SK-N-SH (cell line): ENCODE data around the gene ARMC8. TPM values are rescaled to one million over a fixed set of nuclear protein-coding genes. Genes with fewer than 3 reads are reported as not detected.
A peak's percentile ranks its signal among the peaks of the same experiment; 100 is the strongest.

ENCODE experiments used
- CTCF ChIA-PET: fragments of 300-600, 350-600 bp; formaldehyde crosslinking; extraction: SDS; loops from one replicate; lab custom pipeline; 2021; lab: Yijun Ruan, JAX
- POLR2A ChIA-PET: fragments of 350-600 bp; sonication (Branson Sonifier 250); formaldehyde crosslinking; extraction: SDS; loops from one replicate; lab custom pipeline; 2020; ENCODE audit warnings: antibody characterized with exemption, inconsistent platforms; lab: Yijun Ruan, JAX
- DNase-seq: peaks from one replicate; pipeline ENCODE4 v3.0.0; 2012
- H2AFZ ChIP-seq: fragments of 200-600 bp; sonication (generic); 2 replicates; pipeline ENCODE4 v1.8.1; 2016; ENCODE audit warnings: antibody characterized with exemption, mild to moderate bottlenecking, low read depth
- H3F3A ChIP-seq: fragments of 200-600 bp; sonication (generic); replicated peaks from 2 replicates; pipeline ENCODE3; 2016; ENCODE audit warnings: antibody characterized with exemption, mild to moderate bottlenecking; ENCODE audit not compliant: insufficient read depth
- H3K27ac ChIP-seq, 2 experiments: fragments of 200-500 bp in 1 of 2; fragments of 200-600 bp in 1 of 2; sonication (Bioruptor generic) in 1 of 2; sonication (generic), shearing (Covaris generic) in 1 of 2; 2 replicates each; pipeline versions ENCODE4 v1.5.1 to v1.6.1; 2014 to 2016; ENCODE audit warnings: low read depth in 2 of 2, inconsistent platforms in 1 of 2, low read length in 1 of 2, mild to moderate bottlenecking in 1 of 2, mixed read lengths in 1 of 2
- H3K27me3 ChIP-seq: fragments of 200-600 bp; sonication (generic), shearing (Covaris generic); 2 replicates; pipeline ENCODE4 v1.6.1; 2016; ENCODE audit warnings: mixed run types; ENCODE audit not compliant: insufficient read depth
- H3K36me3 ChIP-seq, 2 experiments: fragments of 200-500 bp in 1 of 2; fragments of 200-600 bp in 1 of 2; sonication (Bioruptor generic) in 1 of 2; sonication (generic) in 1 of 2; replicated peaks in 1 of 2; 2 replicates each; pipeline versions ENCODE3 to v1.5.1; 2014 to 2016; ENCODE audit warnings: low read length in 1 of 2, mild to moderate bottlenecking in 1 of 2; ENCODE audit not compliant: insufficient read depth in 2 of 2, control insufficient read depth in 1 of 2
- H3K4me1 ChIP-seq, 2 experiments: fragments of 200-500 bp in 1 of 2; fragments of 200-600 bp in 1 of 2; sonication (Bioruptor generic) in 1 of 2; sonication (generic), shearing (Covaris generic) in 1 of 2; 2 replicates each; pipeline versions ENCODE4 v1.5.1 to v1.6.1; 2014 to 2016; ENCODE audit warnings: low read depth in 1 of 2, low read length in 1 of 2, mixed run types in 1 of 2; ENCODE audit not compliant: insufficient read depth in 2 of 2, control insufficient read depth in 1 of 2
- H3K4me2 ChIP-seq: fragments of 200-600 bp; sonication (generic), shearing (Covaris generic); 2 replicates; pipeline ENCODE4 v1.6.1; 2017; ENCODE audit warnings: mixed run types
- H3K4me3 ChIP-seq, 2 experiments: fragments of 200-500 bp in 1 of 2; fragments of 200-600 bp in 1 of 2; sonication (Bioruptor generic) in 1 of 2; sonication (generic), shearing (Covaris generic) in 1 of 2; 2 replicates each; pipeline versions ENCODE4 v1.5.1 to v1.8.1; 2014 to 2016; ENCODE audit warnings: low read depth in 2 of 2, inconsistent platforms in 1 of 2, low read length in 1 of 2, mild to moderate bottlenecking in 1 of 2, mixed read lengths in 1 of 2, moderate library complexity in 1 of 2
- H3K79me2 ChIP-seq: fragments of 200-600 bp; sonication (generic); 2 replicates; pipeline ENCODE4 v1.8.1; 2017; ENCODE audit warnings: mild to moderate bottlenecking; ENCODE audit not compliant: insufficient read depth
- H3K9ac ChIP-seq: fragments of 200-600 bp; sonication (generic); 2 replicates; pipeline ENCODE4 v1.6.1; 2017; ENCODE audit warnings: mixed run types
- H3K9me2 ChIP-seq: fragments of 200-600 bp; sonication (generic); 2 replicates; pipeline ENCODE4 v1.6.1; 2017; ENCODE audit warnings: mixed run types
- H3K9me3 ChIP-seq: fragments of 200-600 bp; sonication (generic); 2 replicates; pipeline ENCODE4 v1.6.1; 2017; ENCODE audit warnings: mixed run types, mild to moderate bottlenecking, moderate library complexity
- H4K20me1 ChIP-seq: fragments of 200-600 bp; sonication (generic); 2 replicates; pipeline ENCODE4 v1.6.1; 2017; ENCODE audit warnings: mild to moderate bottlenecking, mixed run types; ENCODE audit not compliant: insufficient read depth
- POLR2AphosphoS5 ChIP-seq: IDR thresholded peaks from 2 replicates; pipeline ENCODE4 v1.6.1; 2012; ENCODE audit warnings: low read depth, low read length
- RAD21 ChIP-seq: IDR thresholded peaks from 2 replicates; pipeline ENCODE4 v1.6.1; 2012; ENCODE audit warnings: mild to moderate bottlenecking, low read length
- SIN3A ChIP-seq: IDR thresholded peaks from 2 replicates; pipeline ENCODE4 v1.6.1; 2012; ENCODE audit warnings: low read depth, mild to moderate bottlenecking, low read length, moderate library complexity, borderline replicate concordance
- SMC3 ChIP-seq: IDR thresholded peaks from 2 replicates; pipeline ENCODE4 v1.6.1; 2012; ENCODE audit warnings: low read depth, low read length, improper control_type of control experiment
- YY1 ChIP-seq: IDR thresholded peaks from 2 replicates; pipeline ENCODE4 v1.4.0; 2012; ENCODE audit warnings: low read depth, mild to moderate bottlenecking
- WGBS: methylation state at CpG from one replicate; pipeline ENCODE4 v1.1.6; 2017; ENCODE audit warnings: low lambda C conversion rate; 5-methylcytosine and 5-hydroxymethylcytosine counted together
- polyA plus RNA-seq, 3 experiments: library from polyadenylated mRNA; depleted of rRNA; stranded (reverse); fragments of >200 nt; gene quantifications; 2 replicates each; pipeline ENCODE4 v1.2.3, GENCODE V29; 2012
- TF ChIP-seq, protein P1 (sequence below): fragments of 200-600 bp; sonication (generic); IDR thresholded peaks from 2 replicates; pipeline ENCODE4 v1.6.1; 2017; ENCODE audit warnings: antibody characterized with exemption, mild to moderate bottlenecking, moderate library complexity
- TF ChIP-seq, protein P2 (sequence below): IDR thresholded peaks from 2 replicates; pipeline ENCODE4 v1.4.0; 2012; ENCODE audit warnings: low read depth, borderline replicate concordance
- TF ChIP-seq, protein P3 (sequence below): fragments of 150-350 bp; IDR thresholded peaks from 2 replicates; pipeline ENCODE4 v1.6.1; 2017; ENCODE audit warnings: antibody characterized with exemption, low read length, low read depth, borderline replicate concordance
- TF ChIP-seq, protein P4 (sequence below): IDR thresholded peaks from 2 replicates; pipeline ENCODE4; 2012

The ARMC8 gene
- polyA plus RNA-seq, 1 of the 3 experiments (the other 2 are of a cell fraction): 35.5 TPM

DNA sequence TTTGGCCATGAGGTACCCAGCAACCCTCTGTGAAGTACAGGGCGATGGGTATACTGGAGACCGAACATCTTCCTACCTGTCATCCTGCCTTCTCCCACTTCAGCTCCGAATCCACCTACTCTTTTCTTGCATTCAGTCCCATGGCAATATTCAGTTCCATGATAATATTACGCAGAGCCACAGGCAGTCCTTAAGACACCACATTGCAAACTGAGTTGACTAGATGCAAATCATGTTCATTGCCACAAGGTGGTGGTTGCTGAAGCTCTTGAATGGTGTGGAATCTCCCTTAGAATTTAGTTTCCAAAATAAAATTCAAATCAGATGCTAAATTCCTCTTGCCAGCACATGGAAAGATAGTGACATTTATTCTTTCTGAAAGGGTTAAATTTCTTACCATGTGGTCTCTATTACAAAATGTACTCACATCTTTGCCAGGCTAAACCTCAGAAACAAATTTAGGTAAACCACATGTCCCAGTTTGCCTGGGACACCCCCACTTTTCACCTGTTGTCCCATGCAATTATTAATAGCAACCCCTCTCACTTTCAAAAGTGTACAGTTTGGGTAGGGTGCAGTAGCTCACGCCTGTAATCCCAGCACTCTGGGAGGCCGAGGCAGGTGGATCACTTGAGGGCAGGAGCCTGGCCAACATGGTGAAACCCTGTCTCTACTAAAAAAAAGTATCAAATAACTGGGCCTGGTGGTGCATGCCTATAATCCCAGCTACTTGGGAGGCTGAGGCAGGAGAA lies 144.2 kb downstream of the ARMC8 start:
- Histone ChIP-seq H3K79me2 (no peaks in the 10 kb centered on the region), H3K27ac (no peak overlapping the region), H3F3A (peaks cover 7% of the 10 kb centered on the region), H2AFZ (no peak overlapping the region)
- TF ChIP-seq, protein P1, sequence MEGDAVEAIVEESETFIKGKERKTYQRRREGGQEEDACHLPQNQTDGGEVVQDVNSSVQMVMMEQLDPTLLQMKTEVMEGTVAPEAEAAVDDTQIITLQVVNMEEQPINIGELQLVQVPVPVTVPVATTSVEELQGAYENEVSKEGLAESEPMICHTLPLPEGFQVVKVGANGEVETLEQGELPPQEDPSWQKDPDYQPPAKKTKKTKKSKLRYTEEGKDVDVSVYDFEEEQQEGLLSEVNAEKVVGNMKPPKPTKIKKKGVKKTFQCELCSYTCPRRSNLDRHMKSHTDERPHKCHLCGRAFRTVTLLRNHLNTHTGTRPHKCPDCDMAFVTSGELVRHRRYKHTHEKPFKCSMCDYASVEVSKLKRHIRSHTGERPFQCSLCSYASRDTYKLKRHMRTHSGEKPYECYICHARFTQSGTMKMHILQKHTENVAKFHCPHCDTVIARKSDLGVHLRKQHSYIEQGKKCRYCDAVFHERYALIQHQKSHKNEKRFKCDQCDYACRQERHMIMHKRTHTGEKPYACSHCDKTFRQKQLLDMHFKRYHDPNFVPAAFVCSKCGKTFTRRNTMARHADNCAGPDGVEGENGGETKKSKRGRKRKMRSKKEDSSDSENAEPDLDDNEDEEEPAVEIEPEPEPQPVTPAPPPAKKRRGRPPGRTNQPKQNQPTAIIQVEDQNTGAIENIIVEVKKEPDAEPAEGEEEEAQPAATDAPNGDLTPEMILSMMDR: peak; percentile 32
- TF ChIP-seq, protein P2, sequence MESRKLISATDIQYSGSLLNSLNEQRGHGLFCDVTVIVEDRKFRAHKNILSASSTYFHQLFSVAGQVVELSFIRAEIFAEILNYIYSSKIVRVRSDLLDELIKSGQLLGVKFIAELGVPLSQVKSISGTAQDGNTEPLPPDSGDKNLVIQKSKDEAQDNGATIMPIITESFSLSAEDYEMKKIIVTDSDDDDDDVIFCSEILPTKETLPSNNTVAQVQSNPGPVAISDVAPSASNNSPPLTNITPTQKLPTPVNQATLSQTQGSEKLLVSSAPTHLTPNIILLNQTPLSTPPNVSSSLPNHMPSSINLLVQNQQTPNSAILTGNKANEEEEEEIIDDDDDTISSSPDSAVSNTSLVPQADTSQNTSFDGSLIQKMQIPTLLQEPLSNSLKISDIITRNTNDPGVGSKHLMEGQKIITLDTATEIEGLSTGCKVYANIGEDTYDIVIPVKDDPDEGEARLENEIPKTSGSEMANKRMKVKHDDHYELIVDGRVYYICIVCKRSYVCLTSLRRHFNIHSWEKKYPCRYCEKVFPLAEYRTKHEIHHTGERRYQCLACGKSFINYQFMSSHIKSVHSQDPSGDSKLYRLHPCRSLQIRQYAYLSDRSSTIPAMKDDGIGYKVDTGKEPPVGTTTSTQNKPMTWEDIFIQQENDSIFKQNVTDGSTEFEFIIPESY: no peak
- TF ChIP-seq, all 33 proteins: peak for 1
- POLR2A ChIA-PET: no interaction called here
- Histone ChIP-seq H3K4me3 (no peak overlapping the region), H3K27me3 (no peaks in the 10 kb centered on the region), H3K9ac (no peak overlapping the region), H3K9me3 (no peaks in the 10 kb centered on the region), H3K4me2 (no peak overlapping the region), H3K36me3 (no peaks in the 10 kb centered on the region), H3K9me2 (no peaks in the 10 kb centered on the region), H4K20me1 (no peaks in the 10 kb centered on the region), H3K4me1 (peaks cover 3 to 5% of the 10 kb centered on the region in 2 experiments; a peak in 2 of 4 replicates)
- WGBS: 84% methylated on average over 6 of the region's 6 CpGs
- no peak for DNase-seq
- CTCF ChIA-PET: interaction anchor here (0.6 to 4.8 kb wide), 8 partner anchors 11 to 584 kb away, joined by 3 to 27 read pairs (median 4); partner anchors contain the start of gene MRAS

DNA sequence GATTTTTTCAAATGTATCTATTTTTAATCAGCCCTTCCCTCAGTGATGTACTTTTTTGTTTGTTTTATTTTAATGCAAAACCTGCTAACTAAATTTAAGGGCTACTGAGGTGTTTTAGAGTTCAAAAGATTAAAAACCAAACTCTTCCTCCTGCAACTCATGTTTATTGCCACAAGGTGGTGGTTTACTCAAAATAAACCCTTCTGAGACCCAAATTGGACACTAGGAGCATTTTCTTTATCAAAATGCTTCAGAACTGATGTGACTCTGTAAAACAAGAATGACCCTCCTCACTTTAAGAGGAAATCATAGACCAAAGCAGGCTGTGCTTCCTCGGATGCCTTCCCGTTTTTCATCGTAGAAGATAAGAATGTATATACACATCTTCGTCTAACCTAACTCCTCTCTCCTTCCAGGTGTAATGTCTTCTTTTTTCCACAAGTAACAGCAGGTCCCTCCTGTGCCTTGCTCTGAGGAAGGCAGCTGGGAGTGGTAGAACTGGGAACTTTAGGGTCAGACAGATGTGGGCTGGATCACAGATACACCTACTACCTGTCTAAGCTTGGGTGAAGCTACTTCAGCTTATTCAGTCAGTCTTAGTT lies 145.5 kb downstream of the ARMC8 start:
- peak; percentile 50 for DNase-seq
- Histone ChIP-seq H3K4me2 (no peak overlapping the region), H3K4me1 (peaks cover 3 to 5% of the 10 kb centered on the region in 2 experiments; a peak in 2 of 4 replicates), H2AFZ (no peak overlapping the region), H3K9me2 (no peaks in the 10 kb centered on the region), H3K9ac (no peak overlapping the region), H3K27me3 (no peaks in the 10 kb centered on the region), H3K4me3 (no peak overlapping the region), H3K9me3 (no peaks in the 10 kb centered on the region), H4K20me1 (no peaks in the 10 kb centered on the region), H3F3A (peaks cover 7% of the 10 kb centered on the region)
- ChIA-PET CTCF (interaction anchor here (0.6 to 4.8 kb wide), 10 partner anchors 11 to 601 kb away, joined by 3 to 27 read pairs (median 4); partner anchors contain the start of gene MRAS), POLR2A (no interaction called here)
- 32% methylated on average over 4 of the region's 4 CpGs for WGBS
- TF ChIP-seq SIN3A: no peak
- peak; percentile 66 for TF ChIP-seq SMC3
- no peak for TF ChIP-seq YY1
- TF ChIP-seq, protein P3, sequence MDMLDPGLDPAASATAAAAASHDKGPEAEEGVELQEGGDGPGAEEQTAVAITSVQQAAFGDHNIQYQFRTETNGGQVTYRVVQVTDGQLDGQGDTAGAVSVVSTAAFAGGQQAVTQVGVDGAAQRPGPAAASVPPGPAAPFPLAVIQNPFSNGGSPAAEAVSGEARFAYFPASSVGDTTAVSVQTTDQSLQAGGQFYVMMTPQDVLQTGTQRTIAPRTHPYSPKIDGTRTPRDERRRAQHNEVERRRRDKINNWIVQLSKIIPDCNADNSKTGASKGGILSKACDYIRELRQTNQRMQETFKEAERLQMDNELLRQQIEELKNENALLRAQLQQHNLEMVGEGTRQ: no peak
- TF ChIP-seq, protein P4, sequence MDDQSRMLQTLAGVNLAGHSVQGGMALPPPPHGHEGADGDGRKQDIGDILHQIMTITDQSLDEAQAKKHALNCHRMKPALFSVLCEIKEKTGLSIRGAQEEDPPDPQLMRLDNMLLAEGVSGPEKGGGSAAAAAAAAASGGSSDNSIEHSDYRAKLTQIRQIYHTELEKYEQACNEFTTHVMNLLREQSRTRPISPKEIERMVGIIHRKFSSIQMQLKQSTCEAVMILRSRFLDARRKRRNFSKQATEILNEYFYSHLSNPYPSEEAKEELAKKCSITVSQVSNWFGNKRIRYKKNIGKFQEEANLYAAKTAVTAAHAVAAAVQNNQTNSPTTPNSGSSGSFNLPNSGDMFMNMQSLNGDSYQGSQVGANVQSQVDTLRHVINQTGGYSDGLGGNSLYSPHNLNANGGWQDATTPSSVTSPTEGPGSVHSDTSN: no peak
- TF ChIP-seq RAD21: peak; percentile 73
- TF ChIP-seq POLR2AphosphoS5: no peak
- TF ChIP-seq, protein P1: peak; percentile 74
- TF ChIP-seq, all 33 proteins: peak for 3
- Histone ChIP-seq H3K36me3 (no peaks in the 10 kb centered on the region), H3K27ac (no peak overlapping the region), H3K79me2 (no peaks in the 10 kb centered on the region)
